ENCODE data around the gene KDM2B. TPM values are rescaled to one million over a fixed set of nuclear protein-coding genes. Genes with fewer than 3 reads are reported as not detected.
"Not testable (repeated sequence)": the region's sequence is repeated elsewhere in the genome, so short reads cannot be mapped to it uniquely, and the experiment has no call there.

KDM2B gene
- total RNA-seq, 1 donor from 2014 or later, result 18.9 TPM

DNA sequence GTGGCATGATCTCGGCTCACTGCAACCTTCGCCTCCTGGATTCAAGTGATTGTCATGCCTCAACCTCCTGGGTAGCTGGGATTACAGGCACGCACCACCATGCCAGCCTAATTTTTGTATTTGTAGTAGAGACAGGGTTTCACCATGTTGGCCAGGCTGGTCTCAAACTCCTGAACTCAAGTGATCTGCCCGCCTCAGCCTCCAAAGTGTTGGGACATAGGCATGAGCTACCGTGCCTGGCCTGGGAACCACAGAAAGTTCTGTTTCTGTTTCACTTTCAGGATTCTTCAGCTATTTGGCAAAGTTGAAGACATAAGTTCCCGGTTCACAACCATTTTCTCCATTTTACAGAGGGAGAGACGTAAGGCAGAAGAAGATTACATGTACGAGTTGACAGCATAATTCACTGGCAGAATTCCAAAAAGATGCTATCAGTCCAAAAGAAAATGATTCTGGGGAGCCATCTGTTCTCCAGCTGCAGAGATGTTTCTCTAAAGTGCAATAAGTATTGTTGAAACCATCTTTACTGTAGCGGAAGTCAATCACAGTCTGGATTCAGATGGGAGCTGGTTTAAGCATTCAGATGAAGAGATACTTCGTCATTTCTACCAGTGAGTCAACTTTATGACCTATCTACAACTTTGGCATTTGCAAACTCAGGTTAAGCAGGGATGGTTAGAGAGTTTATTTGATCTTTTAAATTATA lies 189.1 kb downstream of the KDM2B start:
- Histone ChIP-seq H3K27ac (peak overlapping the region; percentile 41), H3K4me3 (peak overlapping the region; percentile 25 to 37), H3K27me3 (no peaks in the 10 kb centered on the region), H3K9me3 (no peaks in the 10 kb centered on the region), H3K36me3 (no peaks in the 10 kb centered on the region), H3K4me1 (no peaks in the 10 kb centered on the region)
- TF ChIP-seq POLR2AphosphoS5 (IDR thresholded peaks at IDR 0.05; ENCODE audit: insufficient read depth in 1 of 2, low read depth in 1 of 2), result no peak
- TF ChIP-seq, protein P1, sequence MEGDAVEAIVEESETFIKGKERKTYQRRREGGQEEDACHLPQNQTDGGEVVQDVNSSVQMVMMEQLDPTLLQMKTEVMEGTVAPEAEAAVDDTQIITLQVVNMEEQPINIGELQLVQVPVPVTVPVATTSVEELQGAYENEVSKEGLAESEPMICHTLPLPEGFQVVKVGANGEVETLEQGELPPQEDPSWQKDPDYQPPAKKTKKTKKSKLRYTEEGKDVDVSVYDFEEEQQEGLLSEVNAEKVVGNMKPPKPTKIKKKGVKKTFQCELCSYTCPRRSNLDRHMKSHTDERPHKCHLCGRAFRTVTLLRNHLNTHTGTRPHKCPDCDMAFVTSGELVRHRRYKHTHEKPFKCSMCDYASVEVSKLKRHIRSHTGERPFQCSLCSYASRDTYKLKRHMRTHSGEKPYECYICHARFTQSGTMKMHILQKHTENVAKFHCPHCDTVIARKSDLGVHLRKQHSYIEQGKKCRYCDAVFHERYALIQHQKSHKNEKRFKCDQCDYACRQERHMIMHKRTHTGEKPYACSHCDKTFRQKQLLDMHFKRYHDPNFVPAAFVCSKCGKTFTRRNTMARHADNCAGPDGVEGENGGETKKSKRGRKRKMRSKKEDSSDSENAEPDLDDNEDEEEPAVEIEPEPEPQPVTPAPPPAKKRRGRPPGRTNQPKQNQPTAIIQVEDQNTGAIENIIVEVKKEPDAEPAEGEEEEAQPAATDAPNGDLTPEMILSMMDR (IDR thresholded peaks at IDR 0.05), result no peak
- DNase-seq (ENCODE audit: extremely low spot score in 2 of 2), result no peak
- intact Hi-C loops (cut with DNase I), result no loop called here

DNA sequence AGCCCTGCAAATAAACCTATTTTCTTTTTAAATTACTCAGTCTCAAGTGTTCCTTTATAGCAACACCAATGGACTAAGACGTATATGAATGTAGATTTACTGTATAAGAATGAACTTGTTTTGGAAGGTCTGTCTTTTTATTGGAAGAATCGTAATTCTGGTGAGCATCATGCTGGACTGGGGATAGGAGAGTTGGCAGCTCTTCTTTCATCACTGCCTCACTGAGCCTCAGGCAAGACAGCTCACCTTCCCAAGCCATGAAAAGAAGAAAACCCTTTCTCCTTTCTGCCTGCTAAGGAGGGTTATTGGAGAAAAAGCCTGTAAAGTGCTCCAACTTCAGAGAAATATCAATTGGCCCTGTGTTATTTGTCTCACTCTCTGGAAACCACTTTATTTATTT lies 190.0 kb downstream of the KDM2B start:
- Histone ChIP-seq H3K36me3 (no peaks in the 10 kb centered on the region), H3K27me3 (no peaks in the 10 kb centered on the region), H3K4me1 (no peaks in the 10 kb centered on the region), H3K27ac (no peak overlapping the region), H3K4me3 (no peak overlapping the region), H3K9me3 (no peaks in the 10 kb centered on the region)
- intact Hi-C loops (cut with DNase I), result no loop called here
- TF ChIP-seq, protein P1 (IDR thresholded peaks at IDR 0.05), result no peak
- no peak for DNase-seq (ENCODE audit: extremely low spot score in 2 of 2)

GRCh38 chr12:121388421-121388981 lies 192.3 kb downstream of the KDM2B start:
- H3K36me3 ChIP-seq, result no peaks in the 10 kb centered on the region
- no peaks in the 10 kb centered on the region for H3K27me3 ChIP-seq
- intact Hi-C loops (cut with DNase I), result no loop called here
- TF ChIP-seq, protein P1 (IDR thresholded peaks at IDR 0.05), result no peak
- TF ChIP-seq POLR2AphosphoS5 (IDR thresholded peaks at IDR 0.05; ENCODE audit: insufficient read depth in 1 of 2, low read depth in 1 of 2) (no peak), POLR2A (IDR thresholded peaks at IDR 0.05) (no peak)
- no peaks in the 10 kb centered on the region for H3K9me3 ChIP-seq
- no peak overlapping the region for H3K27ac ChIP-seq
- no peak overlapping the region for H3K4me3 ChIP-seq
- no peak for DNase-seq (ENCODE audit: extremely low spot score in 2 of 2)
- H3K4me1 ChIP-seq, result no peaks in the 10 kb centered on the region

DNA sequence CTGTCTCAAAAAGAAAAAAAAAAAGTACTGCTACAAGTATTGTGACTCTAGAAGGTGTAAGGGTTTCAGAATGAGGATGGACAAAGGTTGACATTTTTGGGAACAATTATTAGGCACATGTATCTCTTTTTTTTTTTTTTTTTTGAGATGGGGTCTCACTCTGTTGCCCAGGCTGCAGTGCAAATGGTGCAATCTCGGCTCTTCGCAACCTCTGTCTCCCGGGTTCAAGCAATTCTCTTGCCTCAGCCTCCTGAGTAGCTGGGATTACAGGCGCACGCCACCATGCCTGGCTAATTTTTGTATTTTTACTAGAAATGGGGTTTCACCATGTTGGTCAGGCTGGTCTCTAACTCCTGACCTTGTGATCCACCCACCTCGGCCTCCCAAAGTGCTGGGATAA lies 195.9 kb downstream of the KDM2B start:
- H3K36me3 ChIP-seq; H3K27ac ChIP-seq; H3K9me3 ChIP-seq; DNase-seq (ENCODE audit: extremely low spot score in 2 of 2); intact Hi-C loops (cut with DNase I); H3K4me1 ChIP-seq; H3K27me3 ChIP-seq; H3K4me3 ChIP-seq: not testable (repeated sequence)

DNA sequence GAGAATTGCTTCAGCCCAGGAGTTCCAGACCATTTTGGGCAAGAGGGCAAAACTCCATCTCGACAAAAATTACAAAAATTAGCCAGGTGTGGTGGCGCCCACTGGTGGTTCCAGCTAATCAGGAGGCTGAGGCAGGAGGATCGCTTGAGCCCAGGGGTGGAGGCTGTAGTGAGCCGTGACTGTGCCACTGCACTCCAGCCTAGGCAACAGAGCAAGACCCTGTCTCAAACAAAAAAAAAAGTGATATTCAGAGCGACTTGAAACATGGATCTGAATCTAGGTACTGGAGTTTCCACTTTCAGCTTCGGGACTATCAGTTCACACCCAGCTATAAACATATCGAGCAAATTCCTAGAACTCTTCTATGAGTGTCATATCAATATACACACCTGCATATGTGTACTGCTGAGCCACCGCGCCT lies 197.2 kb downstream of the KDM2B start:
- DNase-seq (ENCODE audit: extremely low spot score in 2 of 2), result no peak
- TF ChIP-seq POLR2A (IDR thresholded peaks at IDR 0.05) (no peak), POLR2AphosphoS5 (IDR thresholded peaks at IDR 0.05; ENCODE audit: insufficient read depth in 1 of 2, low read depth in 1 of 2) (no peak)
- TF ChIP-seq, protein P1 (IDR thresholded peaks at IDR 0.05), result no peak
- H3K4me3 ChIP-seq, result no peak overlapping the region
- no peaks in the 10 kb centered on the region for H3K9me3 ChIP-seq
- H3K4me1 ChIP-seq, result no peaks in the 10 kb centered on the region
- intact Hi-C loops (cut with DNase I), result no loop called here
- H3K36me3 ChIP-seq, result no peaks in the 10 kb centered on the region
- no peak overlapping the region for H3K27ac ChIP-seq
- no peaks in the 10 kb centered on the region for H3K27me3 ChIP-seq

All from vagina (tissue), 2 donors.